SK-N-SH (cell line): Measurements from ENCODE around the gene LBR. TPM values are rescaled to one million over a fixed set of nuclear protein-coding genes. Genes with fewer than 3 reads are reported as not detected.

Experiments used
- CTCF ChIA-PET: fragments of 300-600, 350-600 bp; formaldehyde crosslinking; extraction: SDS; loops from one replicate; lab custom pipeline; 2021; lab: Yijun Ruan, JAX
- POLR2A ChIA-PET: fragments of 350-600 bp; sonication (Branson Sonifier 250); formaldehyde crosslinking; extraction: SDS; loops from one replicate; lab custom pipeline; 2020; ENCODE audit warnings: antibody characterized with exemption, inconsistent platforms; lab: Yijun Ruan, JAX
- DNase-seq: peaks from one replicate; pipeline ENCODE4 v3.0.0; 2012
- H2AFZ ChIP-seq: fragments of 200-600 bp; sonication (generic); 2 replicates; pipeline ENCODE4 v1.8.1; 2016; ENCODE audit warnings: antibody characterized with exemption, mild to moderate bottlenecking, low read depth
- H3F3A ChIP-seq: fragments of 200-600 bp; sonication (generic); replicated peaks from 2 replicates; pipeline ENCODE3; 2016; ENCODE audit warnings: antibody characterized with exemption, mild to moderate bottlenecking; ENCODE audit not compliant: insufficient read depth
- H3K27ac ChIP-seq, 2 experiments: fragments of 200-500 bp in 1 of 2; fragments of 200-600 bp in 1 of 2; sonication (Bioruptor generic) in 1 of 2; sonication (generic), shearing (Covaris generic) in 1 of 2; 2 replicates each; pipeline versions ENCODE4 v1.5.1 to v1.6.1; 2014 to 2016; ENCODE audit warnings: low read depth in 2 of 2, inconsistent platforms in 1 of 2, low read length in 1 of 2, mild to moderate bottlenecking in 1 of 2, mixed read lengths in 1 of 2
- H3K27me3 ChIP-seq: fragments of 200-600 bp; sonication (generic), shearing (Covaris generic); 2 replicates; pipeline ENCODE4 v1.6.1; 2016; ENCODE audit warnings: mixed run types; ENCODE audit not compliant: insufficient read depth
- H3K36me3 ChIP-seq, 2 experiments: fragments of 200-500 bp in 1 of 2; fragments of 200-600 bp in 1 of 2; sonication (Bioruptor generic) in 1 of 2; sonication (generic) in 1 of 2; replicated peaks in 1 of 2; 2 replicates each; pipeline versions ENCODE3 to v1.5.1; 2014 to 2016; ENCODE audit warnings: low read length in 1 of 2, mild to moderate bottlenecking in 1 of 2; ENCODE audit not compliant: insufficient read depth in 2 of 2, control insufficient read depth in 1 of 2
- H3K4me1 ChIP-seq, 2 experiments: fragments of 200-500 bp in 1 of 2; fragments of 200-600 bp in 1 of 2; sonication (Bioruptor generic) in 1 of 2; sonication (generic), shearing (Covaris generic) in 1 of 2; 2 replicates each; pipeline versions ENCODE4 v1.5.1 to v1.6.1; 2014 to 2016; ENCODE audit warnings: low read depth in 1 of 2, low read length in 1 of 2, mixed run types in 1 of 2; ENCODE audit not compliant: insufficient read depth in 2 of 2, control insufficient read depth in 1 of 2
- H3K4me2 ChIP-seq: fragments of 200-600 bp; sonication (generic), shearing (Covaris generic); 2 replicates; pipeline ENCODE4 v1.6.1; 2017; ENCODE audit warnings: mixed run types
- H3K4me3 ChIP-seq, 2 experiments: fragments of 200-500 bp in 1 of 2; fragments of 200-600 bp in 1 of 2; sonication (Bioruptor generic) in 1 of 2; sonication (generic), shearing (Covaris generic) in 1 of 2; 2 replicates each; pipeline versions ENCODE4 v1.5.1 to v1.8.1; 2014 to 2016; ENCODE audit warnings: low read depth in 2 of 2, inconsistent platforms in 1 of 2, low read length in 1 of 2, mild to moderate bottlenecking in 1 of 2, mixed read lengths in 1 of 2, moderate library complexity in 1 of 2
- H3K79me2 ChIP-seq: fragments of 200-600 bp; sonication (generic); 2 replicates; pipeline ENCODE4 v1.8.1; 2017; ENCODE audit warnings: mild to moderate bottlenecking; ENCODE audit not compliant: insufficient read depth
- H3K9ac ChIP-seq: fragments of 200-600 bp; sonication (generic); 2 replicates; pipeline ENCODE4 v1.6.1; 2017; ENCODE audit warnings: mixed run types
- H3K9me2 ChIP-seq: fragments of 200-600 bp; sonication (generic); 2 replicates; pipeline ENCODE4 v1.6.1; 2017; ENCODE audit warnings: mixed run types
- H3K9me3 ChIP-seq: fragments of 200-600 bp; sonication (generic); 2 replicates; pipeline ENCODE4 v1.6.1; 2017; ENCODE audit warnings: mixed run types, mild to moderate bottlenecking, moderate library complexity
- H4K20me1 ChIP-seq: fragments of 200-600 bp; sonication (generic); 2 replicates; pipeline ENCODE4 v1.6.1; 2017; ENCODE audit warnings: mild to moderate bottlenecking, mixed run types; ENCODE audit not compliant: insufficient read depth
- MEF2A ChIP-seq: IDR thresholded peaks from 2 replicates; pipeline ENCODE4 v1.4.0; 2012; ENCODE audit warnings: low read depth, borderline replicate concordance
- RCOR1 ChIP-seq: fragments of 150-350 bp; IDR thresholded peaks from 2 replicates; pipeline ENCODE4 v1.6.1; 2017; ENCODE audit warnings: antibody characterized with exemption, low read length
- TAF1 ChIP-seq: IDR thresholded peaks from 2 replicates; pipeline ENCODE4 v1.6.1; 2012; ENCODE audit warnings: low read depth, mild to moderate bottlenecking, low read length, moderate library complexity, borderline replicate concordance
- WGBS: methylation state at CpG from one replicate; pipeline ENCODE4 v1.1.6; 2017; ENCODE audit warnings: low lambda C conversion rate; 5-methylcytosine and 5-hydroxymethylcytosine counted together
- polyA plus RNA-seq, 3 experiments: library from polyadenylated mRNA; depleted of rRNA; stranded (reverse); fragments of >200 nt; gene quantifications; 2 replicates each; pipeline ENCODE4 v1.2.3, GENCODE V29; 2012
- TF ChIP-seq, protein P1 (sequence below): fragments of 200-600 bp; sonication (generic); IDR thresholded peaks from 2 replicates; pipeline ENCODE4 v1.6.1; 2017; ENCODE audit warnings: antibody characterized with exemption, mild to moderate bottlenecking, moderate library complexity
- TF ChIP-seq, protein P2 (sequence below): fragments of 150-350 bp; IDR thresholded peaks from 2 replicates; pipeline ENCODE4 v1.6.1; 2016; ENCODE audit warnings: mild to moderate bottlenecking, low read depth, low read length
- TF ChIP-seq, protein P3 (sequence below): IDR thresholded peaks from 2 replicates; pipeline ENCODE4 v1.6.1; 2012; ENCODE audit warnings: mild to moderate bottlenecking, low read depth, low read length, moderate library complexity

The LBR gene
- polyA plus RNA-seq, 1 of the 3 experiments (the other 2 are of a cell fraction): 10.6 TPM

DNA sequence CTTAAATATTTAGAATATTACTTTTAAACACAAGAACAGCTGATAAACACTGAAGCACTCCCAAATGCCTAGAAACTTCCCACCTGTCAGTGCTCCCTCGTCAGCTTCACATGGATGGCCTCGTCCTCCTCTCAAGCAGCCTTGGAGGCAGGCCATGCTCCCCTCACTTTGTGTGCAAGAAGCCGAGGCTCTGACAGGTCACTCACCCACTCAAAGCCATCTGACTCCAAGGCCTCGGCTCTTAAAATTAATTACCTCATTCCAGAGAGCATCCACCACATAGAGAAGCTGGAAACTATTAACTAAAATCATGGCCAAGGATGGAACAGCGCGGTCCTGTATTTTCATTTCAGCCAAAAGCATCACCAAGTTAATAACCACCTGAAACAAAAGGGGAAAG is 17.8 kb downstream of the LBR start (continued):
- TF ChIP-seq, protein P1, sequence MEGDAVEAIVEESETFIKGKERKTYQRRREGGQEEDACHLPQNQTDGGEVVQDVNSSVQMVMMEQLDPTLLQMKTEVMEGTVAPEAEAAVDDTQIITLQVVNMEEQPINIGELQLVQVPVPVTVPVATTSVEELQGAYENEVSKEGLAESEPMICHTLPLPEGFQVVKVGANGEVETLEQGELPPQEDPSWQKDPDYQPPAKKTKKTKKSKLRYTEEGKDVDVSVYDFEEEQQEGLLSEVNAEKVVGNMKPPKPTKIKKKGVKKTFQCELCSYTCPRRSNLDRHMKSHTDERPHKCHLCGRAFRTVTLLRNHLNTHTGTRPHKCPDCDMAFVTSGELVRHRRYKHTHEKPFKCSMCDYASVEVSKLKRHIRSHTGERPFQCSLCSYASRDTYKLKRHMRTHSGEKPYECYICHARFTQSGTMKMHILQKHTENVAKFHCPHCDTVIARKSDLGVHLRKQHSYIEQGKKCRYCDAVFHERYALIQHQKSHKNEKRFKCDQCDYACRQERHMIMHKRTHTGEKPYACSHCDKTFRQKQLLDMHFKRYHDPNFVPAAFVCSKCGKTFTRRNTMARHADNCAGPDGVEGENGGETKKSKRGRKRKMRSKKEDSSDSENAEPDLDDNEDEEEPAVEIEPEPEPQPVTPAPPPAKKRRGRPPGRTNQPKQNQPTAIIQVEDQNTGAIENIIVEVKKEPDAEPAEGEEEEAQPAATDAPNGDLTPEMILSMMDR: no peak
- TF ChIP-seq, protein P2, sequence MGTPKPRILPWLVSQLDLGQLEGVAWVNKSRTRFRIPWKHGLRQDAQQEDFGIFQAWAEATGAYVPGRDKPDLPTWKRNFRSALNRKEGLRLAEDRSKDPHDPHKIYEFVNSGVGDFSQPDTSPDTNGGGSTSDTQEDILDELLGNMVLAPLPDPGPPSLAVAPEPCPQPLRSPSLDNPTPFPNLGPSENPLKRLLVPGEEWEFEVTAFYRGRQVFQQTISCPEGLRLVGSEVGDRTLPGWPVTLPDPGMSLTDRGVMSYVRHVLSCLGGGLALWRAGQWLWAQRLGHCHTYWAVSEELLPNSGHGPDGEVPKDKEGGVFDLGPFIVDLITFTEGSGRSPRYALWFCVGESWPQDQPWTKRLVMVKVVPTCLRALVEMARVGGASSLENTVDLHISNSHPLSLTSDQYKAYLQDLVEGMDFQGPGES: no peak
- TF ChIP-seq TAF1 (no peak), RCOR1 (no peak)

DNA sequence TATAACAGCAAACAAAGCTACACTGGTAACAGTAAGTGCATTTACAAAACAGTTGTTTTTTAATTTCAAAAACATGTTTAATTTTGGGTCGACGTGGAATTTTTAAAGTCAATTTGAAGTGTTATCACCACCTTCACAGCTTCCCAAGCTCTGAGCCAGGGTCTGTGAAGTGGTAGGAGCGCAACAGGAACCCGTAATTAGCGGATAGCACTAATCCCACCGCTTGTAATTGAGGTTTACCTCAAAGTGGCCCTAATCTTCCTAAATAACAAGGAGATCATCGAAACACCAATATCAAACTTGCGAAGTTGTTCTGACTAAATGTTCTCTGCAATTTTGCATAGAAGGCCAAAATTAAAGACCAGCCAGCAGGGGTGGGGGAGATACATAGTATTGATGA is 18.8 kb downstream of the LBR start:
- H3K79me2 ChIP-seq: no peaks in the 10 kb centered on the region
- H3K9ac ChIP-seq: no peak overlapping the region
- no peaks in the 10 kb centered on the region for H3K9me2 ChIP-seq
- H3K4me3 ChIP-seq: no peak overlapping the region
- POLR2A ChIA-PET: no interaction called here
- H3K27me3 ChIP-seq: no peaks in the 10 kb centered on the region
- TF ChIP-seq, protein P1: no peak
- no peak for TF ChIP-seq MEF2A
- TF ChIP-seq, protein P3, sequence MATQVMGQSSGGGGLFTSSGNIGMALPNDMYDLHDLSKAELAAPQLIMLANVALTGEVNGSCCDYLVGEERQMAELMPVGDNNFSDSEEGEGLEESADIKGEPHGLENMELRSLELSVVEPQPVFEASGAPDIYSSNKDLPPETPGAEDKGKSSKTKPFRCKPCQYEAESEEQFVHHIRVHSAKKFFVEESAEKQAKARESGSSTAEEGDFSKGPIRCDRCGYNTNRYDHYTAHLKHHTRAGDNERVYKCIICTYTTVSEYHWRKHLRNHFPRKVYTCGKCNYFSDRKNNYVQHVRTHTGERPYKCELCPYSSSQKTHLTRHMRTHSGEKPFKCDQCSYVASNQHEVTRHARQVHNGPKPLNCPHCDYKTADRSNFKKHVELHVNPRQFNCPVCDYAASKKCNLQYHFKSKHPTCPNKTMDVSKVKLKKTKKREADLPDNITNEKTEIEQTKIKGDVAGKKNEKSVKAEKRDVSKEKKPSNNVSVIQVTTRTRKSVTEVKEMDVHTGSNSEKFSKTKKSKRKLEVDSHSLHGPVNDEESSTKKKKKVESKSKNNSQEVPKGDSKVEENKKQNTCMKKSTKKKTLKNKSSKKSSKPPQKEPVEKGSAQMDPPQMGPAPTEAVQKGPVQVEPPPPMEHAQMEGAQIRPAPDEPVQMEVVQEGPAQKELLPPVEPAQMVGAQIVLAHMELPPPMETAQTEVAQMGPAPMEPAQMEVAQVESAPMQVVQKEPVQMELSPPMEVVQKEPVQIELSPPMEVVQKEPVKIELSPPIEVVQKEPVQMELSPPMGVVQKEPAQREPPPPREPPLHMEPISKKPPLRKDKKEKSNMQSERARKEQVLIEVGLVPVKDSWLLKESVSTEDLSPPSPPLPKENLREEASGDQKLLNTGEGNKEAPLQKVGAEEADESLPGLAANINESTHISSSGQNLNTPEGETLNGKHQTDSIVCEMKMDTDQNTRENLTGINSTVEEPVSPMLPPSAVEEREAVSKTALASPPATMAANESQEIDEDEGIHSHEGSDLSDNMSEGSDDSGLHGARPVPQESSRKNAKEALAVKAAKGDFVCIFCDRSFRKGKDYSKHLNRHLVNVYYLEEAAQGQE: no peak
- peaks cover 46 to 75% of the 10 kb centered on the region in 2 experiments for H3K36me3 ChIP-seq
- H3K9me3 ChIP-seq: no peaks in the 10 kb centered on the region
- H4K20me1 ChIP-seq: no peaks in the 10 kb centered on the region
- no peak for DNase-seq
- peaks cover 0 to 8% of the 10 kb centered on the region in 2 experiments; a peak in 1 of 4 replicates for H3K4me1 ChIP-seq
- 95% methylated on average over 8 of the region's 8 CpGs for WGBS
- H3K4me2 ChIP-seq: no peak overlapping the region
- H3F3A ChIP-seq: no peaks in the 10 kb centered on the region
- H2AFZ ChIP-seq: no peak overlapping the region
- CTCF ChIA-PET: no interaction called here
- no peak overlapping the region for H3K27ac ChIP-seq
